Stimulated activated CD4-positive, alpha-beta T cell treated with anti-CD3 and anti-CD28 coated beads, Interleukin-2, amount 100 ng/mL, for 4 hours (primary cell): ENCODE results near the gene PKMYT1.
A peak's percentile ranks its signal among the peaks of the same experiment; 100 is the strongest.

Experiments
- DNase-seq: peaks from one replicate; pipeline ENCODE4 v3.0.0-alpha.2; 2020; ENCODE audit warnings: low read depth

PKMYT1 gene

GRCh38 chr16:2973605-2974318 lies 6.5 kb downstream of the PKMYT1 start:
- DNase-seq: no peak

GRCh38 chr16:2973093-2973492 lies 7.2 kb downstream of the PKMYT1 start:
- no peak for DNase-seq

- no peak for DNase-seq
Measured at GRCh38 chr16:2971985-2972784, 8.1 kb downstream of the PKMYT1 start.

- no peak for DNase-seq
Measured at GRCh38 chr16:2971134-2971984, 8.9 kb downstream of the PKMYT1 start.

- no peak for DNase-seq
Measured at GRCh38 chr16:2970563-2970962, 9.7 kb downstream of the PKMYT1 start.

GRCh38 chr16:2969545-2970521 lies 10.4 kb downstream of the PKMYT1 start:
- peak; percentile 61 for DNase-seq

- DNase-seq: peak; percentile 66
Measured at GRCh38 chr16:2968738-2969544, 11.3 kb downstream of the PKMYT1 start, which contains the start of gene PAQR4. PAQR4 (plus strand) TSS chr16:2969348; CDS start chr16:2969675, 327 bp downstream.

GRCh38 chr16:2968368-2968737 lies 11.9 kb downstream of the PKMYT1 start:
- DNase-seq: no peak

GRCh38 chr16:2967721-2968161 lies 12.5 kb downstream of the PKMYT1 start:
- DNase-seq: no peak

- DNase-seq: no peak
Measured at GRCh38 chr16:2967211-2967631, 13.0 kb downstream of the PKMYT1 start.

GRCh38 chr16:2966808-2967191 lies 13.4 kb downstream of the PKMYT1 start:
- no peak for DNase-seq

- no peak for DNase-seq
Measured at GRCh38 chr16:2966043-2966807, 14.0 kb downstream of the PKMYT1 start.

- DNase-seq: no peak
Measured at GRCh38 chr16:2964475-2965336, 15.5 kb downstream of the PKMYT1 start.

- peak; percentile 48 for DNase-seq
Measured at GRCh38 chr16:2963723-2964474, 16.3 kb downstream of the PKMYT1 start, which contains the start of gene KREMEN2. KREMEN2 (plus strand) TSS chr16:2964275; CDS start chr16:2964521, 246 bp downstream.

- peak; percentile 61 for DNase-seq
Measured at GRCh38 chr16:2963074-2963722, 17.0 kb downstream of the PKMYT1 start.

- no peak for DNase-seq
Measured at GRCh38 chr16:2962334-2963073, 17.7 kb downstream of the PKMYT1 start.
